ENCODE data around the gene KIAA0930.

The KIAA0930 gene

DNA sequence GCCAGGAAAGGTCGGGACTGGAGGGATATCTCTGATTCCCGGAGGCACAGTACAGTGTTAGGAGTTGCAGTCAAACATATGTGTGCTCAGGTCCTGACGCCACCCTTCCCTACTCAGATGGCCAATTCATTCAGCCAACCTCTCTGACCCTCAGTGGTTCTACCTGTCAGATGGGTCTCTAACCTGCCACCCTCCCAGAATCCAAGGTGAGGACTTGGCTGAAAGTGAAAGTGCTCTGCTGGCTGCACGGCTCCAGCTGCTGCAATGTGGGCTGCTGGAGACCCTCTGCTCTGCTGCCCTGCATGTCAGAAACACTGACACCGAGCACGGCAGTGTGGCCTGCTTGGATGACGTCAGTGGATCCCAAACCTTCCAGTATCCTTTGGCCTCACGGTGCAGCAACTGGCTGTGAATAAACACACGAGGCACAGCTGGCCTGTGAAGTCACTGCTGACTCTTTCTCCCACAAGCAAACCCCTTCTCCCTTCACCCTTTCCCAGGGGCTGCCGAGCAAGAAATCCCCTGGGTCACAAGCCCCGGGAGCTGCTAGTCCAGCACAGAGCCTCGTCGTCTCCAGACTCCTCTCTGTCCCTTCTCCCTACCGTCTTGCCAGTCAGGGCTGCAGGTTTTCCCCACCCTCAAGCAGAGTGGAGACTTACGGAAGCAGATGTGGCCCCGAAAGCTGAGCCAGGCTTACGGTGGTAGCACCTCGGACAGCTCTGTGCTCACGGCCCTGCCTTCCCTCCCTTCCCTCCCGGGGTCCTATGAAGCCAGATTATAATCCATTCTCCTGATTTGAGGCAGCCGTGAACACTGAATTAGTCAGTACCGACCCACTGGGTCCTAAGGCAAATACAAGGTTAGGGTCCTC lies 24.3 kb downstream of the KIAA0930 start:
- no peak for DNase-seq

DNA sequence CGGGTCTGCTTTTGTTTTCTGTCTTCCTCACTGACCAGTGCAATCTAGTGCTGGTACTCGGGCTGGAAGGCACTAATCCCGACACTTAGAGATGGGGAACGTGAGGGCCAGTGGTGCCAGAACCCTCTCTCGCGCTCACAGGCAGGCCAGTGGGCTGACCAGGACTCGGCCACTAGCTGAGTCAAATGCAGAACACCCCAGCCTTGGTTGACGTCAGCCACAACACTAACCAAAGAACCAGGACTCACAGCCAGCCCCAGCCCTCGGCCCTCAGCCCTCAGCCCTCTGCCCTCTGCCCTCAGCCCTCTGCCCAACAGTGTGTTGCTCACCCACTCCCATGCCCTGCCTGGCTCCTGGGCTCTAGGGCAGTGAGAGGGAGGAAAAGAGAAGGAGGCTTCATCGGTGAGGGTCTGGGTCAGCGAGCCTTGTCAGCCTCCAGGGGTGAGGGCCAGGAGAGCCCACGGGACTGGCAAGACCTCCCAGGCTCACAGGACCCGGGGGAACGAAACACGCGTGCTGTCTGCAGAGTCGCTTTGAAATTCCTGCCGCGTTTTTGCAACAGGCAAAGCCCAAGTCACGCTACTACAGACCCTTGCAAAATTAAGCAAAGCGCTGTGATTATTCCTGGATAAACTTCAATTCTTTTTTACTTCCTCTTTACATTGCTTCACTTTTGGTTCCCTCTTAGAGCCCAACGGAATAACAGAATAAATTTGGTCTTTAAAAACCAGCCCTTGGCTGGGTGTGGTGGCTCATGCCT lies 27.5 kb downstream of the KIAA0930 start:
- no peak for DNase-seq

DNA sequence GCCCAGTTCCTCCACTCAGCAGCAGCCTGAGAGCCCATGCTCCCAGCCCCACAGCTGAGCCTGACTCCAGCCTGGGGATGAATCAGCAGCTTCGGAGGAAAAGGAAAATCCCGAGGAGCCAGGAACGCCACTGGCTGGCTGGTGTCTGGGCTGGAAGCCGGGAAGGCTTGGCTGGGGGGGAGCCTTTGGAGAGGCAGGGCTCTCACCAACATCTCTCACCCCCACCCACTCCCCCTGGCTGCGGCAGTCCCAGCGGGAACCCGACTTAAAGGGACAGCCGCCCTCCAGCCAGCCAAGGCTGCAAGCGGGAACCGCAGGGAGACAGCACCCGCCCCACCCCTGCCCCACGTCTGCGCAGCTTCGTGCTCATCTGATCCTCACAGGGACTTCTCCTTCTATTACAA lies 28.4 kb downstream of the KIAA0930 start:
- DNase-seq: no peak

DNA sequence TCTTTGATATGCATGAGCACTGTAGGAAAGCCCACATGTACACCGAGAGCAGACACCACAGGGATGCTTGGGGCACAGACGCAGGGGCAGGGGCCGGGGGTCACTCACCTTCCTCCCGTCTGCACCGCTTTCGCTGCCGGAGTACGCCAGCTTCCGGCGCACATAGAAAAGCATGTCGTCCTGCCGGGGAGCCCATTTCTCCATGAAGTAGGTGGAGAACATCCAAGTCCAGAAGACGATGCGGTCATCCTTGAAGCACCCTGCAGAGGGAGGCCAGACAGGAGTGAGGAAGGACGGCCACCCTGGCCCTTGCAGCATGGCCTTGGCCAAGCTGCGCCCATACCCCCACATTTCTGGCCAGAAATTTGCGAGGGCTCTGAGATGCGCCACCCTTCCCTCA lies 28.8 kb downstream of the KIAA0930 start:
- DNase-seq: no peak

DNA sequence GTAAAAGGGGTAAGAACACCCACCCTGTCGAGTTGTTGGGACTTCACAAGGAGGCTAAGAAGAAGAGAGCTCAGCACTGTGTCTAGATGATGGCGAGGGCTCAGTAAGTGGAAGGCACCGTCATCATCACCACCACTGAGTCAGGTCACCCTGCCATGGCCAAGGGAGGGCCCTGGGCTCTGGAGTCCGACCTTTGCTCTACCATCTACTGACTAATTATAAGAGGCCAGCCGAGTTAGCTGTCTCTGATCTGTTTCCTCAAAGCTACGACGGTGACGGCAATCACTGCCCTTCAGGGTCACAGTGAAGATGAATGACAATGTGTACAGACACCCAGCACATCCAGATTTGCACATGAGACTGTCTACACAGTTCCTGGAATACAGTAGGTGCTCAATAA lies 29.3 kb downstream of the KIAA0930 start:
- no peak for DNase-seq

DNA sequence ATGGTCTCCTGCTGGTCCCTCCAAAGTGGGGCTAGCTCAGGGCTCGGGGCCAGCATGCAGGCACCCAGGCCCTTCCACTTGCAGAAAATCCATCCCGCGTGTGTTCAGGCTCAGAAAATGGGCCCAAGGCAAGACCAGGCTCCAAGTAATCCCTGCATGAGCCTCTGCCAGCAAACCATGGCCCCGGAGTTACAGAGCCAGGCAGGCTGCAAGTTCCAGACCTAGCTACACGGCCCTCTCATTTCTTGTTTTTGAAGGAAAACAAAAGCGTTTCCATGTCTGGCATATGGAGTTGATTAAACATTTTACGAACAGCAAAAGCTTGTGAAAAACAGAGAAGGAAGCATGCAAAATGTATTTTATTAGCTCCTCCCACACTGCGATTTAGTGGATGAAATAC lies 29.7 kb downstream of the KIAA0930 start:
- DNase-seq: no peak

DNA sequence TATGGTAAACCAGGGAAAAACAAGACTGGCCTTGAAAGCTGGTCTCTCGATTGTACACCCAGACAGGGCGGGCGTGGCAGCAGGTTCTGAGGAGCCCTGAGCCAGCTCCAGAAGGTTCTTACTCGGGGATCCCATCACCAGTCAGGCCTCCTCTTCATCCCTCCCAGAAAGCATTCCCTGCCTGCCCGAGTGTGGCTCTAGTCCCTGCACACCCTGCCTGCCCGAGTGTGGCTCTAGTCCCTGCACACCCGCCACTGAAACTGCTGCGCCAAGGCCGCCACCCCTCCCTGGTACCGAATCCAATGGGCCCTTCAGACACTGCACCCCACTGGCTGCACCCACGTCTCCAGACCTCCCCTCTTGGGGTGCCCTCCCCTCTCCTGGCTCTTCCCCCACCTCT lies 30.1 kb downstream of the KIAA0930 start:
- no peak for DNase-seq

DNA sequence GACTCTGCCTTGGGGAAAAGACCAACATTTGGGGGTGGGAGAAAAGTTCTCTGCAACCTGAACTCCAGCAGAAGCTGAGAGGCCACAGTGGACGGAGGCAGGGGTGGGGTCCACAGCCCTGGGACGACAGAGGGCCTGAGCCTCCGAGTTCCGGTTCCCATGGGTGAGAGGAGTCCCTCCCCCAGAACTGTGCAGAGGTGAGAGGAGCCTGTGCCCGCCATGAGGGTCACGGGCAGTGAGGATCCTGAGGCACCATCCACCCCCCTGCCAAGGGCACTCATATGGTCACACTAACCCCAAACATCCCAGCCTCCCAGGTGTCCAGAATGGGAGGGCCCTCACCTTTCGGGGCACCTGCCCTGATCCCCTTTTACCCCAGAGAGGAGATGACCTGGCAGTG lies 30.5 kb downstream of the KIAA0930 start:
- no peak for DNase-seq

DNA sequence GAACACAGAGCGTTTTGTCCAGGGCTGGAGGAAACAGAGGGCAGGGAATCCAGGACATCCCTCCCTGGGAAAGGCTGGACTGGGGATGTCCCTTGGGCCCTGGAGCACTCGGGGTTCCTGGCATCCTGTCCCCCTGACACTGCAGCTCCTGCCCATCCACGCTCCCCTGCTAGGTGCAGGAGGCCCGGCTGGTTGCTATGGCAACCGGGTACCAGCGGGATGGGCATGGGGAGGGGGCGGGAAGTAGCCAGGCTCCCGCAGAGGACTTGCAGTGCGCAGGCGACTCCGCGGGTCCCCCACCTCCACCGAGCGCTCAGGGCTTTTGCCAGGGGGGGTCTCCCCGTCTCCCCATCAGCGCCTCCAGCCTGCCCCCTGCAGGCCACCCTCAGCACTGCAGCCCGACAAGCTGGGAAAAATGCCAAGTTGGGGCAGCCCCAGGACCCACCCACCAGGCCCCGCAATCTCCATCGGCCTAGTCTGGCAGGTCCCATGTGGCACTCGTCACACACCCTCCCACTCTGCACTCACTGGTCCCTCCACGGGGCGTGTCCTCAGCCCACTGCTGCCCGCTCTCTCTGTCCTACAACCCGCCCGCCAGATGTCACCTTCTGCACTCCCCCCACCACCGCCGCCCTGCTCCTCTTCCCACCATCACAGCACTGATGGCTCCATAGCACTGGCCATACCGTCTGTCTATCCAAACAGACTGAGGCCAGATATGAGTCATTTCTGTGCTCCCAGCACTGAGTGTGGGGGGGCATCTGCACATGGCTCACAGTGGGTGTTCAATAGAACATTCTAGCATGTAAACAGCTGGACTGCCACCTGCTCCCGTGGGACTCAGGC lies 31.5 kb downstream of the KIAA0930 start:
- DNase-seq: no peak

DNA sequence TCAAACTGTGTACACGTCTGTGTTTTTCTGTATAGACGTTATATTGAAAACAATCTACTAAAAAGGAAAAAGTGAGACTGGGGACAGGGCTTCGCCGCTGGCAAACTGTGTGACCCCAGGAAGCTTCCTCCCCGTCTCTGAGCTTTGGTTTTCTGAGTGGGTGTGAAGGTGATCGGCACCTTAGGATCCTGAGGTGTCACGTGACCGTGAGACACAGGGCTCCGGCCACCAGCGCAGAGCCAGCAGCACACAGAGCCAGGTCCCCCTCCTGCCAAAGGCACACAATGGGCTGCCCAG lies 32.0 kb downstream of the KIAA0930 start:
- DNase-seq: no peak

DNA sequence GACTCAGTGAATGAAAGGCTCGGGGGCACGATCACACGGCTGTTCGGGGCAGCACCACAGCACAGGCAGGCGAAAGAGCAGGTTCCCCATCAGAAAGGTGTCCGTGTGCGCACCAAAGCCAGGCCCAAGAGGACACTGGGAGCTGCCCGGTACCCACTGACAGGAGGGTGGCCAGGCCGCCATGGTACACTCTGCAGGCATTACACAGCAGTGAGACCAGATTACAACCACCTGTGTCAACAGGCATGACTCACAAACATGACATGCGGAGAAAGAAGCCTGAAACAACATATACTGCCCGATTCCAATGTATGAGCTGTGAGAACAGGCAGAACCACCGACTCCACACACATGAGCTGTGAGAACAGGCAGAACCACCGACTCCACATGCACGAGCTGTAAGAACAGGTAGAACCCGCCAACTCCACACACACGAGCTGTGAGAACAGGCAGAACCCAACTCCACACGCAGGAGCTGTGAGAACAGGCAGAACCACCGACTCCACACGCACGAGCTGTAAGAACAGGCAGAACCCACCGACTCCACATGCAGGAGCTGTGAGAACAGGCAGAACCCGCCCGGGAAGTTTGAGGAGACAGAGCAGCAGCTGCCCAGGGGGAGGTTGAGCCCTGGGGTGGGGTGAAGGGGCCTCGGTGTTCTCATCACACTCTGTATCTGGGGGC lies 32.6 kb downstream of the KIAA0930 start:
- no peak for DNase-seq

DNA sequence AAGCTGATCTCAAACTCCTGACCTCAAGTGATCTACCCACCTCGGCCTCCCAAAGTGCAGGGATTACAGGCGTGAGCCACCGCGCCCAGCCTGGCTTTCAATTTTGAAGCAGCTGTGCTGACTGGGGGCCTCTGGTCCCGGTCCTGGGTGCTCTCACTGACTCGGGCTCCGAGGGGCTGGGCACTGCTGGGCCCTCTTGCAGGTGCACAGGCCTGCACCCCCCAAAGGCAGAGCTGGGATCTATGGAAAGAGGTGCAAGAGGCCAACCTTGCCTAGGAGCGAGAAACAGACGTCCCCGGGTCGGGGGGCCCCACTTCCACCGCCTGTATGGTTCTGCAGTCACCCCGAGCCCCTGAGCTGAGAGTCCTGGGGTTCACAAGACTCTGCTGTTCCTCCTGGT lies 33.2 kb downstream of the KIAA0930 start:
- DNase-seq: no peak

DNA sequence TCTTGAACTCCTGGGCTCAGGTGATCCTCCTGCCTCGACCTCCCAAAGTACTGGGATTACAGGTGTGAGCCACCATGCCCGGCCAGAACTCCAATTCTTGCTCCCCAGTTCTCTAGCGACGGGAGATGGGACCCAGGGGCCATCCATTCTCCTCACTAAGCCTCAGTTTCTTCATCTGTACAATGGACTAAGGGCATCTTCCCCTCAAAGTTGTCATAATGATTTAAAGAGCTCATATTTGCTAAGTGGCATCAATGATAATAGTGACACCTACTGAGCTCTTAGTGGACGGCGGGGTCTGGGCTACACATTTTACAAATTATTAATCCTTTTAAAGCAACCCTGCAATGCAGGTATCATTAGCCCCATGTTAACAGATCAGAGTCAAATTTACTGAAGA lies 34.5 kb downstream of the KIAA0930 start:
- DNase-seq: no peak

DNA sequence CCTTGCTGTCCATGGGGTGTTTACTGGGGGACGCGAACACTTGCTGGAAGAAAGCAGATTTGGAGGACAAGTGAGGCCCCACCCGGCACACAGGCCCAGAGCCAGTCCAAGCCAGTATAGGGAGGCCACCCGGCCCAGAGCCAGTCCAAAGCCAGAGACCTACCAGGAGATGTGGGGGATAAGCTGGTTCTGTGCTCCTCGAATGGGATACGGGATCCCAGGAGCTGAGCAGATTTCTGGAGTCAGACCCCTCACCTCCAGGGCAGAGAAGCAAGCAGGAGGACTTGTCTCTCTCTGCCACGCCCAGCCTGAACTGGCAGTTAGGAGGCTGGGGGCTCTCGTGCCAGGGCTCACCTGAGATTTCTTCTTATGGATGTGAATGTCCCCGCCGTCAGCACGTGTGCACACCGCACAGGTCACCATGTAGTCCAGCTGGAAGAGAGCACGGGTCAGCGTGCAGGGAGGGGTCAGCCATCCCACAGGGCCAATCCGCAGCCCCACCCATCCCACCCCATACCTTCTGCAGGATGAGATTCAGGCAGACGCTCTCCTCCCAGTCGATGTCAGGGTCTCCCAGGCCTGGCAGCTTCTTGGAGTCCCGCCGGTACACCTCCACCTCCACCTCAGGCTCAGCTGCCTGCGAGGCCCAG lies 35.3 kb downstream of the KIAA0930 start:
- no peak for DNase-seq

DNA sequence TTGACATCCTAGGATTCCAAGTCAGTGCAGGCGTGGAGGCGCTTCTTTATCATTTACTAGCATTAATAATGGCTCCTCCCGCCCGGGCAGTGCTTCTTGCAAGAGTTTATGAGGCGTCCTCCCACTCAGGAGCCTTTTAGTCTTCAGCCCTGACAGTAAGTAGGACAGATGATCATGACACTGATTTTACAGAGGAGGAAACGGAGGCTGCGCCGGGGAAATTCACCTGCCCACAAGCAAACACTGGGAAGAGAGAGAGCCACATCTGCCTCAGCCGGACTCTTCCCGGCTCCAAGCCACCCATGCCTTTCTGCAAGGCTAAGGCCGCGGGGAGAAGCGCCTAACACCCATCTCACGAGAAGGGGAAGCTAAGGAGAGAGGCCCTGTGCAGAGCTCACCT lies 35.9 kb downstream of the KIAA0930 start:
- DNase-seq: no peak

DNA sequence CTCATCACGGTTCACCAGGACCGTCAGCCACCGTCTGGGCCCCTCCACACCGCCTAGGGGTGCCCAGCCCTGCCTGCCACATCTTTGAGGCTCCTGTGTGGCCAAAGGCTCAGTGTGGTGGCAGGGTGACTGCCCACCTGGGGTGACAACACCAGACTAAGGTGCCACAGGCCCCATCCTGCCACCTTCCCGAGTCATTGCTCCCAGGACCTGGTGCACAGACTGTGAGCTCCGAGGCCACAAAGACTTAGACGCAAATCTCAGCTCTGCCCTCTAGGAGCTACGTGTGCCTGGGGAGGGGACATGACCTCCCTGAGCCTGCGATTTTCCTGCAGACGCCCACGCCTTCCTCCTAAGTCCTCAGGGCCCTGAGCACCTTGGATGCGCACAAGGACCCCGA lies 36.5 kb downstream of the KIAA0930 start:
- no peak for DNase-seq

DNA sequence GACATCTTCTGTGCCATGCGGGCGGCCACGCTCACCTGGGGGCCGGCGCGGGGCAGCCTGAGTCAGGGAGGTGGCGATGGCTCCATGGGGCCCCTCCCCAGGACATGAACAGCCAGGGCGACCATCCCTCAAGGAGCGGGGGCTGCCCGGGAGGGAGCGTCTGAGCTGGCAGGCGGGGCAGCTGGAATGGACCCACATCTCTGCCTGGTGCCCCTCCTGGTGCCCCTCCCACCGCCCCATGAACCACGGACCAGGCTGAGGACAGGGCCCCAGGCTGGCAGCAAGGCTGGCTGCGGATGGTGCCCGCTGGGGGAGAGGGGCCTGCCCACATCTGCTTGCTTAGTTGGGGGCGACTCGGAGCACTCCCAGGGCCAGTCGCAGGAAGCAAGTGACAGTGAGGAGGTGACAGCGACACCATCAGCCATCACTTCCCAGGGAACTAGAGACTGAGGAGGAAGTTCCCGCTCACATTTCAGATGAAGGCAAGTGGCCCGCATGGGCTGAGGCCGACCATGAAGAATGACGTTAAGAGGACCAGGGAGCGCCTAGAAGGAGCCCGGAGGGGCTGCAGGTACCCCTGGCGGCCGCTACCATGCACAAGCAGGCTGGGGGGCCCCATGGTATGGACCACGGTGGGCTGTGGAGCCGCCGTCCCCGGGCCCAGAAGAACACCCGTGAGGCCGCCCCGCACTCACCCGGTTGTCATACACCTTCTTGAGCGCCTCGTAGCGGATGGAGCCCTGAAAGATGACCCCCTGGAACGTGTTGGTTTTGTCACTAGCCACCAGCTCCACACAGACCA lies 37.3 kb downstream of the KIAA0930 start:
- no peak for DNase-seq

DNA sequence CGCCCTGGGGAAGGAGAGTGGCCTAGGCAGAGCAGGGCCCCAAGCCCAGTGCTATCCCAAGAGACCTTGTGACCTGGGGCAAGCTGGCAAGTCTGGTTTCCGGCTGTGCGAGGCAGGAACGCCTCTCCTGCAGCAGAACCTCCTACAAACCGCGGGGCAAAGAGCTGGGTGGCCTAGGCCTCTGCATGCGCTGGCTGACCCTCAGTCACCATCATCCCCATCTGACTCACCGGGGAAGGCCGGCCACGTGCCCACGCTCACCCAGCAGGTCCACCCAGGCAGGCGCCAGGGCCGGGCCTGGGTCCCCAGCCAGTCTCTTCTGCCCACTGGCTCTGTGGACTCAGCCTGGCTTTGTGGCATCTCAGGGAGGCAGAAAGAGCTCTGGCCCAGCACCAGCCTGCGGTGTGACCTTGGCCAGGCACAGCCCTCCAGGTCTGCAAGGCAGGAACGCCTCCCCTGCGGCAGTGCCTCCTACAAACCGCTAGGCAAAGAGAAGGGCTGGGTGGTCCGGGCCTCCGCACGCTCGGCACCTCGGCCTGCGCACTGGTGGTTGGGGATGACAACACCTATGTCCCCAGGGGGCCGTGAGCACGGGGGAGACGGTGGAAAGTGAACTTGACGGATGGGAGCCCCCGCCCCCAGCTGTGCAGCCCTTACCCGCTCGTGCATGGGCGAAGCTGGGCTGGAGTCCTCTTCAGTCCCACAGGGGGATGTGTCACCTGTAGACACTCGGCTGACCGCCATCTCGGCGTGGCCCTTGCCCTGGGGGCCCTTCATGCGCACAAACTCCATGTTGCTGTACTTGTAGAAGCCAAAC lies 38.2 kb downstream of the KIAA0930 start:
- no peak for DNase-seq

DNA sequence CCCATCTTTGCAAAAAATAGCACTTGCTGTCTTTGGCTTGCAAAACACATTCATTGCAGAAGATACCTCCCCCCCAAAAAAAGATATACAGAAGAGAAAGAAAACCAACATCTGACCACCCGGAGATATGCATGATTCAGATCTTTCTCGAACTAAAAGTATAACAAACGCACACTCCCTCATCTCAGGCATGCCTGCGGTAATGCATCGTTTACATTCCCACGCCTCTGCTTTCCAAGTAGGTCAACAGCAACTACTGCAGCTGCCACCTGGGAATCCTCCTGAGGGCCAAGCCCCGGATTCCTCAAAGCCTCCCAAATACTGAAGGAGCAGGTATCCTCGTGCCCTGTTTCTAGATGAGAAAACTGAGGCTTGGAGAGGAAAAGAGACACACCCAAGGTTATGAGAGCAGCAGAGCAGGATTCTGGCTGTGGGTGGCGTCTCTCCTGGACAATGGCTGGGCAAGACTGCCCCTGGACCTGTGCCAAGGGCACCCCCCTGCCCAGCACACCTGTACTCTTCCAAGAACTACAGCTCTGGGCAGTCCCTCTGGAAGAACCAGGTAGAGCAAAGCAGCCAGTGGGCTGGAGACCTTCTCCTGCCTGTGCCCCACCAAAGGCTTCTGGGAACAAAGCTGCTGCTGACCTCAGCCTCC lies 38.9 kb downstream of the KIAA0930 start:
- DNase-seq: no peak

DNA sequence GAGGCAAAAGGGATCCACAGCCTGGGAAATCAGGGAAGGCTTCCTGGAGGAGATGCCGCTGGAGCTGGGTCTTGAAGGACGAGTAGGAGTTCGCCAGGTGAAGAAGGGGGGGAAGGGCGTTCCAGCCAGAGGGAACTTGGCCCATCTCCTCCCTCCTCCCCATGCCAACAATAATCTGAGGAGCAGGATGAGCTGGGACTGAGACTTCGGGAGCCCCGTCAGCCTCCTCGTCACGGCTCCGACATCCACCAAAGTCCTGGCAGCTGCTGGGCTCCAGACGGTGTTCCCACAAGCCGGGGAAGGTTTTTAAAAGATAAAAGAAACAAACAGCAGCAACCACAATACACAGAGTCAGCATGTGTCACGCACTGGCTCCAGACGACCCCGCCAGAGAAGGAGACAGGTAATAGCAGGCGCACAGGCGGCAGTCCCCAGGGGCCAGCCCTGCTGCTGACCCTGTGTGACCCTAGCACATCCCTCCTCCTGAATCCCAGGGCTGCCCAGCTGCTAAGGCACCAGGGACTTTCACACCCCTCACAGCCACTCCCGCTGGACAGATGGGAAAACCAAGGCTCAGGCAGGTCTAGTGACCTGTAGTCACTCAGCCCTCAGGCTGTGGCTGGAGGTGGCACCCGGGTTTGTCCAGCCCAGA lies 39.7 kb downstream of the KIAA0930 start:
- no peak for DNase-seq

All from NCI-H1930 (cell line).